ENCODE results near the gene PMM2. TPM values are rescaled to one million over a fixed set of nuclear protein-coding genes. Genes with fewer than 3 reads are reported as not detected.
A peak's percentile ranks its signal among the peaks of the same experiment; 100 is the strongest.

The PMM2 gene
- total RNA-seq, 4 donors from 2014 or later, result 35.9 to 98.6 (median 48.6) TPM

GRCh38 chr16:8847623-8848022, 50.0 kb downstream of the PMM2 start:
- no peak for ATAC-seq (ENCODE audit: low FRiP score)
- no peak for TF ChIP-seq CTCF (IDR thresholded peaks at IDR 0.05)
- no peak for DNase-seq (ENCODE audit: low spot score)

DNA sequence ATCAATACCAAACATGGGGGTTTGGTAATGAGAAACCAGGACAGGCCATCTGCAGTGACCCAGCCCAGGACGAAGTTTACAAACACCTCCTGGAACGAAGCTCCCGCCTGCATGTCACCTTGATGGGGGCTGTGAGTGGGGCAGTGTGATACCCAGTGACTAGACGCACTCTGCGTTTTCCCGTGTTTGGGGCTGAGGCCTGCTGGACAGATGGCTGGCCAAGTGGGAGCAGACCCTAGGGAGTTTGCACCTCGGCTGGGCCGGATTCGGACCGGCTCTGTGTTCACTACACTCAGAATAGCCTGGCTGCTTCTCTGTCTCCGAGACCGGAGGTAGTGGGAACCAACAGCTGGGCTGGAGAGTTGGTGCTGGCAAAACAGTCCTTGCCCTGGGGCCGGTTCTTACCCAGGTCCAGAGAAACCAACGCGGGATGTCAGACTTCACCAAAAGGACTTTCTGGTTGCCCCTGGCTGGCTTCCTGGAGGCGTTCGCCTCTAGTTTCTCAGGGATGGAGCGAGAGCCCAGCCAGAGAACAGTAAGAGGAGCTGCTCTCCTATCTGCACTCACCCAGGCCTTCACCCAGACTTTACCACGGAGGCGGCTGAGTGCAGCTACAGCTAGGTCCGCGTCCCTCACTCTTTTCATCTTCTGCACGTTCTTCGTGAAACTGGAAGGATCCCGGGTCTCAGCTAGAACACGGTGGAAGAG, 50.7 kb downstream of the PMM2 start:
- TF ChIP-seq CTCF (IDR thresholded peaks at IDR 0.05), result no peak
- ATAC-seq (ENCODE audit: low FRiP score), result no peak
- no peak for DNase-seq (ENCODE audit: low spot score)

- ATAC-seq (ENCODE audit: low FRiP score) (no peak), DNase-seq (ENCODE audit: low spot score) (no peak)
- no peak for TF ChIP-seq CTCF (IDR thresholded peaks at IDR 0.05)
Observed at GRCh38 chr16:8848939-8849391, 51.3 kb downstream of the PMM2 start.

GRCh38 chr16:8849411-8850011, 51.9 kb downstream of the PMM2 start:
- TF ChIP-seq CTCF (IDR thresholded peaks at IDR 0.05), result no peak
- ATAC-seq (ENCODE audit: low FRiP score) (no peak), DNase-seq (ENCODE audit: low spot score) (no peak)

DNA sequence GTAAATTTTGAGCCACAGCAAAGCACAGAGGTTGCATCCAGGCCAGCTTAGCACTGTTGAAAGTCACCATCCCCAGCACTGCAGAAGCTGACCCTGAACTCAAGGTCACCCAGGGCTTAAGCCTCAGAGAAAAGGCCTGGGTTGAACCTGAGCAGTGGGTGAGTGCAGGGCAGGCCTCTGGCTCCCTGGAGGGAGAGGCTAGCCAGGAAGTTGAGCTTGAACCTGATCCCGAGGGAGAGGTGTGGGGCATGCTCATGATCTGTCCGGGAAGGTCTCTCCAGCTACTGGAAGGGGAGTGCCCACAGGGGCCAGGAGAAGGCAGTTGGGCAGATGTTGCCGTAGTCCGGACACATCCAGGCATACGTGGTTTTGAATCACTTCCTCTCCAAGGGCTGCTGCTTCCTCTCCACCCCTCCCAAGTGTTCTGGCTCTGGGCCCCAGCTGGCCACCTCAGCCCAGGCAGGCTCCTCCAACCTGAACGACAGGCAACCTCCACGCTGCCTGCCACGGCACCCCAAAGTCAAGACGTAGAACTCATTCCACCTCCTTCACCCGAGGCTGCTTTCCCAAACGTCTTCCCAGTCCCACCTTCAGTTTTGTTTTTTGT, 52.7 kb downstream of the PMM2 start:
- TF ChIP-seq CTCF (IDR thresholded peaks at IDR 0.05), result no peak
- DNase-seq (ENCODE audit: low spot score), result no peak
- ATAC-seq (ENCODE audit: low FRiP score), result peak; percentile 64

GRCh38 chr16:8851761-8852403, 54.2 kb downstream of the PMM2 start:
- no peak for ATAC-seq (ENCODE audit: low FRiP score)
- TF ChIP-seq CTCF (IDR thresholded peaks at IDR 0.05), result no peak
- no peak for DNase-seq (ENCODE audit: low spot score)
